ENCODE results near the gene CGB2. TPM values are rescaled to one million over a fixed set of nuclear protein-coding genes. Genes with fewer than 3 reads are reported as not detected.
A peak's percentile ranks its signal among the peaks of the same experiment; 100 is the strongest.
"Not testable (repeated sequence)": the region's sequence is repeated elsewhere in the genome, so short reads cannot be mapped to it uniquely, and the experiment has no call there.

Gene CGB2
- total RNA-seq, 1 experiment from 2014 or later: 0.77 TPM

DNA sequence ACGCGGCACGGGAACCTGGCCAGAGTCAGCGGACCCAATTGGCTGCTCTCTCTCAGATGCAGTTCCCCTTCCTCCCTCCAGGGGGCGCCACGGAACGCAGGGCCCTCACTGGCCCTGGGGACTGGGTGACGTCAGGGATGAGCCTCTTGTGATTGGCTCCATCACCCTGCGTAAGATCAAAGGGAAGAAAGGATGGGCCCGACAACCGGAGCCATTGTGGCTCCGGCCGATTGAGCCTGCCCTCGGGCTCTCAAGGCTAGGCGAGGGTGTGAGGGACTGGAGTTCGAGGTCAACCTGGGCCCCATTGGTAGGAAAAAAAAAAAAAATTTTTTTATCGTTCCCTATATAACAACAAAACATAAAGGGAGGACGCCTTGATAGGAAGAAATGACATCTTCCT is 5.1 kb downstream of the CGB2 start, which contains the start of gene CGB1:
Gene CGB1, minus strand, starts transcription at position 81 of the 400 bp plus-strand sequence. CDS start 184 bp downstream, outside the sequence.
- not testable (repeated sequence) for H3K23ac ChIP-seq (ENCODE audit: insufficient read length, low read depth, low read length); H3K79me1 ChIP-seq (ENCODE audit: insufficient read depth, low read depth, low read length, poor library complexity, severe bottlenecking); H3K18ac ChIP-seq (ENCODE audit: insufficient read length, low read depth, low read length); H3K27ac Mint-ChIP-seq; H3T11ph ChIP-seq (ENCODE audit: low read length); H3K4me3 Mint-ChIP-seq; H3K23me2 ChIP-seq (ENCODE audit: insufficient read length, low read depth, low read length, poor library complexity, severe bottlenecking); H3K9me3 Mint-ChIP-seq; H4K20me1 ChIP-seq (ENCODE audit: control insufficient read depth, insufficient read depth, insufficient read length); H3K4ac ChIP-seq (ENCODE audit: low read depth, low read length); H3K4me1 ChIP-seq (ENCODE audit: insufficient read depth, low read length); H3K27ac ChIP-seq (ENCODE audit: insufficient read length, low read depth, low read length); H3K14ac ChIP-seq (ENCODE audit: insufficient read depth, low read length); H4K91ac ChIP-seq (ENCODE audit: insufficient read length, low read depth, low read length); H4K8ac ChIP-seq (replicated peaks; ENCODE audit: insufficient read length, low read depth, low read length); H3K9me3 ChIP-seq (ENCODE audit: control insufficient read depth, low read depth, low read length); H2BK15ac ChIP-seq (ENCODE audit: low read depth, low read length); H3K4me2 ChIP-seq (ENCODE audit: insufficient read depth, insufficient read length, low read length); H2BK20ac ChIP-seq (ENCODE audit: low read depth, low read length, poor library complexity, severe bottlenecking); H3K27me3 ChIP-seq (ENCODE audit: insufficient read depth, low read length); H2AFZ ChIP-seq (ENCODE audit: low read length); H3K36me3 Mint-ChIP-seq (ENCODE audit: insufficient read depth in 1 of 3, low read depth in 3 of 3); H3K79me2 ChIP-seq (ENCODE audit: insufficient read depth, low read length); H4K5ac ChIP-seq (ENCODE audit: insufficient read length, low read depth, low read length); H2AK5ac ChIP-seq (ENCODE audit: insufficient read length, low read length); H3K56ac ChIP-seq (ENCODE audit: insufficient read length, low read depth, low read length); H3K9ac ChIP-seq (ENCODE audit: extremely low read depth, insufficient read length, low read length); H2BK12ac ChIP-seq (ENCODE audit: insufficient read length, low read depth, low read length); H2BK5ac ChIP-seq (ENCODE audit: insufficient read length, low read length); H2BK120ac ChIP-seq (ENCODE audit: low read depth, low read length, poor library complexity, severe bottlenecking); H3K4me1 Mint-ChIP-seq
- peak; percentile 77 for DNase-seq
- WGBS (ENCODE audit: extremely low coverage, insufficient read length, low lambda C conversion rate): no CpG with 5 or more reads among the region's 18 CpGs
- peaks cover 21% of the 10 kb centered on the region for H3K27me3 Mint-ChIP-seq (ENCODE audit: low read depth)
- TF ChIP-seq, protein P1, sequence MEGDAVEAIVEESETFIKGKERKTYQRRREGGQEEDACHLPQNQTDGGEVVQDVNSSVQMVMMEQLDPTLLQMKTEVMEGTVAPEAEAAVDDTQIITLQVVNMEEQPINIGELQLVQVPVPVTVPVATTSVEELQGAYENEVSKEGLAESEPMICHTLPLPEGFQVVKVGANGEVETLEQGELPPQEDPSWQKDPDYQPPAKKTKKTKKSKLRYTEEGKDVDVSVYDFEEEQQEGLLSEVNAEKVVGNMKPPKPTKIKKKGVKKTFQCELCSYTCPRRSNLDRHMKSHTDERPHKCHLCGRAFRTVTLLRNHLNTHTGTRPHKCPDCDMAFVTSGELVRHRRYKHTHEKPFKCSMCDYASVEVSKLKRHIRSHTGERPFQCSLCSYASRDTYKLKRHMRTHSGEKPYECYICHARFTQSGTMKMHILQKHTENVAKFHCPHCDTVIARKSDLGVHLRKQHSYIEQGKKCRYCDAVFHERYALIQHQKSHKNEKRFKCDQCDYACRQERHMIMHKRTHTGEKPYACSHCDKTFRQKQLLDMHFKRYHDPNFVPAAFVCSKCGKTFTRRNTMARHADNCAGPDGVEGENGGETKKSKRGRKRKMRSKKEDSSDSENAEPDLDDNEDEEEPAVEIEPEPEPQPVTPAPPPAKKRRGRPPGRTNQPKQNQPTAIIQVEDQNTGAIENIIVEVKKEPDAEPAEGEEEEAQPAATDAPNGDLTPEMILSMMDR (conservative IDR thresholded peaks at IDR 0.05): peak; percentile 88

DNA sequence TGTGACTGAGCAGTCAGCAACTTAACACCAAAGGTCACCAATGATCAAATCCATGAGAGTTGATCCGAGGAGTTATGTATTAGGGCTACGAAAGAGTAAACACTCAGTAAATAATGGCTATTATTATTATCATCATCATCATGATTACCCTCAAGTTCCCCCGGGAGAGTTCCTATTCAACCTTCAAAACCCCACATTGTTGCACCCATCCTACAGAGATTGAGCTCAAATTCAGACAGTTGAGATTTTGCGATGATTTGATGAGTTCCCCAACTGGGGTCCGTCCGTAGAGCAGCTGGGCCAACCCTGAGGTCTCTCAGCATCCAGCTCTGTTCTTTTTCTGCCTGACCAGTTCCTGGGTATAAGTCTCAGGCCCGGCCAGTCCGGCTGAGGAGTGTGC is 6.4 kb downstream of the CGB2 start:
- H4K20me1 ChIP-seq (ENCODE audit: control insufficient read depth, insufficient read depth, insufficient read length); H4K5ac ChIP-seq (ENCODE audit: insufficient read length, low read depth, low read length); H3K4ac ChIP-seq (ENCODE audit: low read depth, low read length); H3K56ac ChIP-seq (ENCODE audit: insufficient read length, low read depth, low read length); H3K4me3 Mint-ChIP-seq; H2BK12ac ChIP-seq (ENCODE audit: insufficient read length, low read depth, low read length); H2BK5ac ChIP-seq (ENCODE audit: insufficient read length, low read length); H3K18ac ChIP-seq (ENCODE audit: insufficient read length, low read depth, low read length); H3K27me3 ChIP-seq (ENCODE audit: insufficient read depth, low read length); H3K79me1 ChIP-seq (ENCODE audit: insufficient read depth, low read depth, low read length, poor library complexity, severe bottlenecking); H4K91ac ChIP-seq (ENCODE audit: insufficient read length, low read depth, low read length); H3K79me2 ChIP-seq (ENCODE audit: insufficient read depth, low read length); H2AFZ ChIP-seq (ENCODE audit: low read length); H3T11ph ChIP-seq (ENCODE audit: low read length); H3K27ac Mint-ChIP-seq; H3K9ac ChIP-seq (ENCODE audit: extremely low read depth, insufficient read length, low read length); H3K23ac ChIP-seq (ENCODE audit: insufficient read length, low read depth, low read length); H2AK5ac ChIP-seq (ENCODE audit: insufficient read length, low read length); H3K9me3 ChIP-seq (ENCODE audit: control insufficient read depth, low read depth, low read length); H3K4me1 Mint-ChIP-seq; H3K14ac ChIP-seq (ENCODE audit: insufficient read depth, low read length); H3K9me3 Mint-ChIP-seq; H4K8ac ChIP-seq (replicated peaks; ENCODE audit: insufficient read length, low read depth, low read length); H2BK120ac ChIP-seq (ENCODE audit: low read depth, low read length, poor library complexity, severe bottlenecking); H3K27ac ChIP-seq (ENCODE audit: insufficient read length, low read depth, low read length); H3K4me1 ChIP-seq (ENCODE audit: insufficient read depth, low read length); H3K23me2 ChIP-seq (ENCODE audit: insufficient read length, low read depth, low read length, poor library complexity, severe bottlenecking); H2BK15ac ChIP-seq (ENCODE audit: low read depth, low read length); DNase-seq; H3K4me2 ChIP-seq (ENCODE audit: insufficient read depth, insufficient read length, low read length); H2BK20ac ChIP-seq (ENCODE audit: low read depth, low read length, poor library complexity, severe bottlenecking); H3K36me3 Mint-ChIP-seq (ENCODE audit: insufficient read depth in 1 of 3, low read depth in 3 of 3): not testable (repeated sequence)
- H3K27me3 Mint-ChIP-seq (ENCODE audit: low read depth): peaks cover 20% of the 10 kb centered on the region
- no CpG with 5 or more reads among the region's 8 CpGs for WGBS (ENCODE audit: extremely low coverage, insufficient read length, low lambda C conversion rate)

All from H9 (cell line).